ENCODE data around the gene MRPL36. TPM values are rescaled to one million over a fixed set of nuclear protein-coding genes. Genes with fewer than 3 reads are reported as not detected.
A peak's percentile ranks its signal among the peaks of the same experiment; 100 is the strongest.
"Not testable (repeated sequence)": the region's sequence is repeated elsewhere in the genome, so short reads cannot be mapped to it uniquely, and the experiment has no call there.

MRPL36 gene
- 26.7 TPM for total RNA-seq

DNA sequence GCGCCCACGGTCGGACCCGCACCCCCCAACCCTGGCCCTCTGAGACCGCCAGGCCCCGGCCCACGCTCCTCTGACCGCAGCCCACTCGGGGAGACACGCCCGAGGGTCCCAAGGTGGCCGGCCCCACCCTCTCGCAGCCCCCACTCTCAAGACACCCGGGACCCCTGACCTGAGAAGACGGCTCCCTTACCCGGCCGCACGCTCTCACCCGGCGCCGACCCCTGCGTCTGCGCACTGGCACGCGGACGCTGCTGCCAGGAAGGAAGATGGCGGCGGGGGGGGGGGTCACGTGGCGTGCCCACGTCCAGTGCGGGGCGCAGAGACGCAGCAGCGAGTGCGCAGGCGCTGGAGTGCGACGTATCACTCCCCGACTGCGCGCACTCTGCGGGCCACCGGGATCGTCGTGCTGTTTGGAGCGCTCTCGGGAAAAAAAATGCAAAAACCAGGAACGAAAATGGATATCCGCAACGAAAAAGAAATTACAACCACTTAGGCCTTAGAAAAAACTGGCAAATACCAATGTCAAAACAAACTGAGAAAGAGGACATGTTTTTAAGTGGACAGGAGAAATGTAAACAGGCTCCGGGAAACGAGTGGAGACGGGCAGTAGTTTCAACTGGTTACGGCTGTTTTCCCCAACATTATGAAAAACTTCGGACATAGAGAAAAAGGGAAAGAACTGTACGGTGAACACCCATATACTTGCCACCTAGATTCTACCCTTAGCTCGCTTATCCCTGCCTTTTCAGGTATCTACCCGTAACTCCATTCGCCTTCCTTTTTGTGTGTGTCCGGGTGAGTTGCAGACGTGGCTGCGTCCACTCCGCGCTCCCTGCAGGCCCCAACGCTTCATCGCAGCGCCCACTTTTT is at the start of gene MRPL36:
Gene MRPL36 (minus strand): TSS at position 236 of the 870 bp plus-strand sequence. CDS start 902 bp downstream, outside the sequence.
- DNase-seq (ENCODE audit: low read depth in 2 of 3, low spot score in 2 of 3), result peak; percentile 88 to 93 (median 93)

DNA sequence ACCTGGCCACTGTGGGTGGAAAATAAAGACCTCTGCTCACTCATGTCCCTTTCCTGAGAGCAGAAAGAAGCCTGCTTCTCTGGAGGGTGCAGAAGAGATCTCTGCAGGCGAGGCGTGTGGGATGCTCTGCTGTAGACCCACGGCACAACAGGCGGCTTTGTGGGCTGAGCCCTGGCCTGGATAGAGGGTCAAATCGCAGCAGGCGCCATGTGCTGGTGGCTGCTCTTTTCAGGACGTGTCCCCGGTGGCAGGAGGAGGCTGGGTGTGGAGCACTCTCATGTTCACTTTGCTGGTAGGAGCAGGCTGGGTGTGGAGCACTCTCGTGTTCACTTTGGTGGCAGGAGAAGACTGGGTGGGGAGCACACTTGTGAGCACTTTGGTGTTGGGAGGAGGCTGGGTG is 48.0 kb upstream of the MRPL36 start:
- no peak for DNase-seq (ENCODE audit: low read depth in 2 of 3, low spot score in 2 of 3)

DNA sequence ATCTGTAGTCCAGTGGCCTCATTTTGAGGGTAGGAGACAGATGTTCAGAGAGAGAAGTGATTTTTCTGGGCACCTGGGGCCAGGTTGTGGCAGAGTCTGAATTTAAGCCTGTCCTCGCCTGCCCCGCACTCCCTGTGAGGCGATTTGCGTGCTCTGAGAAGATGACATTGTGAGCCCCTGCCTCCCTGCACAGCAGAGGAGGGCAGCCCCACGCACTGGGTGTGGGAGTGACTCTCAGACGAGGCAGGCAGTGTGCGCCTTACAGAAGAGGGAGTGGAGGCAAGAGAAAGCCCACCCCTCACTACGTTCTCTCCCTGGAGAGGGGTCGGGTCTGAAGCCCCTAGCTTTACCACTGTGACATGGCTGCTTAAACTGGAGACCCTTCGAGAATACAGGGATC is 47.4 kb upstream of the MRPL36 start:
- DNase-seq (ENCODE audit: low read depth in 2 of 3, low spot score in 2 of 3), result no peak

DNA sequence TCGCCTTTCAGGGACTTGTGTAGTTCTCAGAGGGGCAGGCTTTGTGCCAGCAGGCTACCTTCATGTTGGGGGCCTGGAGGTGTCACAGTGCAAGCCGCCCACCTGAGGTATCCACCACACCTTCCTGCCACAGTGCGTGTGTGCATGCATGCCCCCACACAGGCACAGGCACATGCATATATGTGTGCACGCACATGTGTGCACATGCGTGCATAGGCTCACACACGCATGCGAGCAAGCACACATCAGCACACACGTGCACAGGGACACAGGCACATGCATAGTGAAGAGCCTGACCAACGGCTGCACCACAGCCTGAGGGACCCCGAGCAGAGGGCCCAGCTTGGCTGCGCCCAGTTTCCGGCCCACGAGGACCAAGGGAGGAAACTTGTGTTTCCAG is 46.9 kb upstream of the MRPL36 start:
- DNase-seq (ENCODE audit: low read depth in 2 of 3, low spot score in 2 of 3), result no peak

DNA sequence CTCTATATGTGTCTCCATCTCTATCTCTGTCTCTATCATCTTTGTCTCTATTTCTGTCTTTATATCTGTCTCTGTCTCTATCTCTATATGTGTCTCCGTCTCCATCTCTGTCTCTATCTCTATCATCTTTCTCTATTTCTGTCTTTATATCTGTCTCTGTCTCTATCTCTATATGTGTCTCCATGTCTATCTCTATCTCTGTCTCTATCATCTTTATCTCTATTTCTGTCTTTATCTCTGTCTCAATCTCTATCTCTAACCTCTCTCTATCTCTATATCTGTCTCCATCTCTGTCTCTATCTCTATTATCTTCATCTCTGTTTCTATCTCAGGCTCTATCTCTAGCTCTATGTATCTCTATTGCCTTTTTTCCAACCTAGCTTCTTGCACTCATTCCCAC is 46.1 kb upstream of the MRPL36 start:
- DNase-seq (ENCODE audit: low read depth in 2 of 3, low spot score in 2 of 3), result no peak

DNA sequence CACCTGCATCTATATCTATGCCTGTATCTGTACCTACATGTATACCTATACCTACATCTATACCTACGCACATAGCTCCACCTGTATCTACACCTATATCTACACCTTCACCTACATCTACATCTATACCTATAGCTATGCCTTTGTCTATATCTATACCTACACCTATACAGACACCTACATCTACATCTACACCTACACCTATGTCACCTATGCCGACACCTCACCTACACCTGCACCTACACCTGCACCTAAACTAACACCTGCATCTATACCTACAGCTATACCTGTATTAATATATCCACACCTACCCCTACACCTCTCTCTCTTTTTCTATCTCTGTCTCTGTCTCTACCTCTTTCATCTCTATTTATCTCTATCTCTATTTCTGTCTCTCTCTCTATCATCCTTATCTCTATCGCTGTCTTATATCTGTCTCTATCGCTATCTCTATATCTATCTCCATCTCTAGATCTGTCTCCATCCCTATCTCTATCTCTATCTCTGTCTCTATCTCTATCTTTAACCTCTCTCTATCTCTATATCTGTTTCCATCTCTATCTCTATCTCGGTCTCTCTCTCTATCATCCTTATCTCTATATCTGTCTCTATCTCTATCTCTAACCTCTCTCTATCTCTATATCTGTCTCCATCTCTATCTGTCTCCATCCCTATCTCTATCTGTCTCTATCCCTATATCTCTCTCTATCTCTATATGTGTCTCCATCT is 45.2 kb upstream of the MRPL36 start:
- DNase-seq (ENCODE audit: low read depth in 2 of 3, low spot score in 2 of 3), result no peak

DNA sequence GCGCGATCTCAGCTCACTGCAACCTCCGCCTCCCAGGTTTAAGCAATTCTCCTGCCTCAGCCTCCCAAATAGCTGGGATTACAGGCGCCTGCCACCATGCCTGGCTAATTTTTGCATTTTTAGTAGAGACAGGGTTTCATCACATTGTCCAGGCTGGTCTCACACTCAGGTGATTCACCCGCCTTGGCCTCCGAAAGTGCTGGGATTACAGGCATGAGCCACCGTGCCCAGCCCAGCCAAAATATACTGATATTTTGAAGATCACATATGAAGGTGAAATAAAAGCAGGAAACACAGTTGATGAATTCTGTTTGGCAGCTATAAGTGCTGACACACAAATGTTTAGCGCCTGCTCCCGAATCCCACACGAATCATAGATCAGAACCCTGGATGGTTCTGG is 44.1 kb upstream of the MRPL36 start:
- DNase-seq (ENCODE audit: low read depth in 2 of 3, low spot score in 2 of 3), result not testable (repeated sequence)

DNA sequence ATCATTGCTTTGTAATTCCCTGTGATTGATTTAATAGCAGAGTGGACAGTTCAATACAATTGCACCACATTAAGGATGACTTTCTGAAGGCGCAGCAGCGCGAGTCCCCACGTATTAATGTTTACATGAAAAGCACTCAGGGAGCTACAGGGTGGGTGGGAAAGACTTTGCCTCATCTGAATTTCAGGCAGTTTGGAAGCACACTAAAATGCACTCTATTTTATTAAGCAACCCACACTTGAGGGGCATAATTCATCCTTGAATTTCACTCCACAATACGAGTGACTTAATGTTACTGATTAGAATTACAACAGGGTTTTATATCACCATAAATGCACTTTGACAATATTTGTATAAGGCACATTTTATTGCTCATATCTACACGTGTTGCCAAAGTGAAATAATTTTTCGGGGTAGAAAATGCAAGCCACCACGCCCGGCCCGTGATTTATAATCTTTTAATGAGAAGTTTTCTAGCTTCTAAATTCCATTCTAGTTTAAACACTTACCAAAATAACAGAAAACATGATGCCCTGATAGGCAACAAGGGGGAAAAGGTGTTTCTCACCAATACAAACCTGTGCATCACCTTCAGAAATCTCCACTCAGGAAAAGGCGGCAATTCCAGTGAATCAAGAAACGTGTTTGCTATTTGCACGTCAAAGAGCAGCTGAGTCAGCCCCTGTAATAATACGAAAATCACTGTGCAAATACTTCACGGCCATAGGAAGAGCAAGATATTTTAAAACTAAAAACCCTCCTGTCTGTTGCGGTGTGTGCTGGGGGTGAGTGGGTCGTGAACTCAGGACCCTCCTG is 42.6 kb upstream of the MRPL36 start:
- DNase-seq (ENCODE audit: low read depth in 2 of 3, low spot score in 2 of 3), result no peak

DNA sequence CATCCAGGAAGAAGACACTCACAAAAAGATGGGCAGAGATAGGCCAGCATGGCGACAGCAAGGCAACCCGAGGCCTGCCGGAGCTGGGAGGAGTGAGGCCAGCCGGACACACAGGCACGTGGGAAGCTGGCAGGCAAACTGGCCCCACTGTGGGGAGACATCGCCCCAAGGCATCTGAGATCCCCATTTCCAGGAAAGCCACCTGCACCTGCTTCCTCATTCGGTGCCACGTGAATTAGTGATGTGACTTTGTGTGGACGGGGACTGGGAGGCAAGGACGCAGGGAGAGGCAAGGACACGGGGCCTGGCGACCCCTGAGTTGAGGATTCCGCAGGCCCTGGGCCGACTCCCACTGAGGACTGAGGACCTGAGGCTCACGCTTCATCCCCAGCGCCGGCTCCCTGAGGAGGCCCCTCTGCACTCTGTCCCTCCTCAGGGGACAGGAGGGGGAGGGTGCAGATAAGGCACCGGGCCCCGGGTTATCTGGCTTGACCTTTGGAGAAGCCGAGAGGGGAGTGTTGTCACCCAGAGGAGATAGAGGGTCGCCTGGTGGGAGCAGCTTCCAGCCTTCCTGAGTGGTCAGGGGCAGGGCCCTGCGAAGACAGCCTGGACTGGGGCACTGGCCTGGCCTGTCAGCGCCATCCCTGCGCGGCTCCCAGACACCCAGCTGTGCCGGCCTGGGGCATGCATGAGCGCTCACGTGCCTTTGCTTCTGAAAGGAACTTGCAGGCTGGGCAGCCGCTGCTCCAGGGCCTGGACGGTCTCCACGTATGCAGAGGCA is 41.3 kb upstream of the MRPL36 start:
- no peak for DNase-seq (ENCODE audit: low read depth in 2 of 3, low spot score in 2 of 3)

DNA sequence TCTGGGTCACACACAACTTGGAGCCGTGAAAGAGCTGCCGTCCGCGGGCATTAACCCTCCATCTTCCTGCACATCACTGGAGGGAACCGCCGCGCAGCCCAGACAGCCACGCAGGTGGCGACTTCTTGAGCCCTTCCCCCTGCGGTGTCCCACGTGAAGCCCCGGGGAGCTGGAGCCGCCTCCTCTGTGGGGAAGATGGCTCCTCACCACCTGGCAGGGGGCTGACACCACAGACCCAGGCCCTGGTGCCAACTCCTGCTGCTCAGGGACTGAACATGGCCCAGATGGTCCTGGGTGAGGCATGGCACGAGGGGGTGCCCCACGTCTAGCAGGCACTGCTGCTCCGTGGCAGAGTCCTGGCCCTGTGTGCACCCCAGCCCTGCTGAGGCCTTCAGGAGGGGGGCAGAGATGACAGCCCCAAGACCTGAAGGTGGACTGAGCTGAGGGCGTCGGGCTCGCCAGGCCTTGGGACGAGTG is 40.5 kb upstream of the MRPL36 start:
- DNase-seq (ENCODE audit: low read depth in 2 of 3, low spot score in 2 of 3), result no peak

DNA sequence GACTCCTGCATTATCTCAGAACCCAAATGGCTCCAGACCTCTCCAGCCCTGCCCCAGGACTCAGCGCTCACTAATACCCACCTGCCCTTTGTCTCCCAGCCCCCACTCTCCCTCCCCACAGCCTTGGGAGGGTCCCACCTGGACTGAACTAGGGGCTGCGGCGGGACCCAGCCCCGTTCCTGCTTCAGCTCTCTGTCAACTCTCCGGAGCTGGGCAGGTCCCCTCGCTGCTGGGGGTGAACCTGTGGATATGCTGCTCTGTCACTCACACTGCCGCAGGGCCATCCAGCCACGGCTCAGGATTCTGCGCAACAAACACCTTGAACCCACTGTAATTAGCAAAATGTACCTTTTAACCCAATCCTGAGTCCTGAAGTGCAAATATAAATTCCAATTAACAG is 38.4 kb upstream of the MRPL36 start:
- no peak for DNase-seq (ENCODE audit: low read depth in 2 of 3, low spot score in 2 of 3)

DNA sequence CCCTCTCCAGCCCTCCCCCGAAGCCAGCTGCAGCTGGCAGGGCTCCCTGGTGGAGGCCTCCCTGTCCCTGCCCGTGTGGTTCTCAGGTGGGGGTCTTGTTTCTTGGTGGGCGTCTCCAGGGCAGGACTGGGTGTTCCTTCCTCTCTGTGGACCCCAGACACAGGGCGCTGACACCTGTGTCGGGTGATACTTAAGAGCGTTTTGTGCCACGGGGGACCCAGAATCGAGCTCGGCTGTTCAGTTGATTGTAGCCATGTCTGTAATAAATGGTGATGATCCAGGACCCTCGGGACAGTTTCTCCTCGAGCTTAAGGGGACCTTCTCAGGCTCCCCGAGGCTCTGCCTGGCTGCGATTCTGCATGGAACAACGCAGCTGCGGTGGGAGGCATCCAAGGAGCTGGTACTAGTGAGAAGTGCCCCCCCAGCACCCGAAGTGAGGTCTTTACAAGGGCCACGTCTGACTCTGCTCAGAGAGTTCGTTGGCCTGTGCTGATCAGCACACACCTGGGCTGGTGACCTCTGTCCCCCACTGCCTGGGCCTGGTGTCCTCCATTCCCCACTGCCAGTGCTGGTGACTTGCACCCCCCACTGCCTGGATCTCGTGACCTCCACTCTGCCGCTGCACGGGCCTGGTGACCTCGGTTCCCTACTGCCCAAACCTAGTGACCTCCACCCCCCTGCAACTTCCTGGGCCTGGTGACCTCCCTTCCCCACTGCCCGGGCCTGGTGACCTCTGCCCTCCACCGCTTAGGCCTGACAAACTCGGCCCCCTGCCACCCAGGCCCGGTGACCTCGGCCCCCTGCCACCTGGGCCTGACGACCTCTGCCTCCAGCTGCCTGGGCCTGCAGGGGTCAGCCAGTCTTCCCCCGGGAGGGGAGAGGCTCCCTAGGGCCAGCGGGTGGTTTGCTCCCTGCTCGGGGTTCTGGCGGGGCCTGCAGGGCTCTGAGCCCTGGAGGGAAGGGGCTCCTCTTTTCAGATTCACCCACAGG is 37.5 kb upstream of the MRPL36 start:
- DNase-seq (ENCODE audit: low read depth in 2 of 3, low spot score in 2 of 3), result no peak

DNA sequence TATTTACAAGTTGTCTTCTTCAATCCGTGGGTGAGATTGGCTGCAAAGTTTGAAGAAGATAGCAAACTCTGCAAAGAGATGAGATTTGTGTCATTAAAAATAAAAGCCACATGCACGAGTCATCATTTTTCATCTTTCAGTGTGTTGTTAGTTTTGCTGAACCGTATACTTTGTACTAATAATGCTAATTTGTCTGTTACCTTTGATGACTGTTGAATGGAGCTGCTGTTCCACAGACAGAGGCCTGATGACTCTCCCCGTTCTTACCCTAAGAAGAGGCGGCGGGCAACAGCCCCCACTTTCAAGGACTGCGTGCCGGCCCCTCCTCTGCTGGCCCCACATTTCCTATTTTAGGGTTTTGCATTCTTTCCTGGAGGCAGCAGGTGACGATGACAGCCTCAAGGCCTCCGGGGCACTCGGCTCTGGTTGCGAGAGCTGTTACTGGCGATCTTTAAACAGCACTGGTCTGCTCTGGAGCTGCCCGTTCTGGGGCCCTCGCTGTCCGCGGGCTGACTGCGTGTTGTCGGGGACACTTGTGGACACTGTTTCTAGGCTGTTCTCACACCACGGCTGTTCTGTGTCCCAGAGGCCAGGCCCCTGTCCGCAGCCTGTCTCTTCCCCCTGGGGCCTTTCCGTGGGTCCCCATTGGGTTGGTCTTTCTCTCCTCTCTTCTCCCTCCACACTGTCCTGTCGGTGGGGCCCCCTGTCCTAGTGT is 36.7 kb upstream of the MRPL36 start:
- DNase-seq (ENCODE audit: low read depth in 2 of 3, low spot score in 2 of 3), result no peak

DNA sequence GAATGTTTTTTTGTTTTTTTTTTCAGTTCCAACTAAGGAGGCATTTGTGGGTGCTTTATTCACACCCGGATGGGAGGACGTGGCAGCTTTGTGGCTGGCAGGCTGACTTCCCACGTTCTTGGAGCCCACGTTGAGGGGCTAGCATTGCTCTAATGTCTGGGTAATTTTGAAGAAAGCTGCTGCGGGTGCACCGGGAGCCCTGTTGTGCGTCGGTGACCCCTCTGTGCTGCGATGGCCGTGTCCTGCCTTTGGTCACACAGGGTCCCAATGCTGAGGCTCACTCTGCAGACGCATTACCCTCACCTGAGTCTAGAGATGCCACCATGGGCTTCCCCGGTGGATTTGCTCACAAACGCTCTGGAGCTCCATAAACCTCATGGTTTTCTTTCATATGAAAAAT is 35.8 kb upstream of the MRPL36 start:
- DNase-seq (ENCODE audit: low read depth in 2 of 3, low spot score in 2 of 3), result no peak

DNA sequence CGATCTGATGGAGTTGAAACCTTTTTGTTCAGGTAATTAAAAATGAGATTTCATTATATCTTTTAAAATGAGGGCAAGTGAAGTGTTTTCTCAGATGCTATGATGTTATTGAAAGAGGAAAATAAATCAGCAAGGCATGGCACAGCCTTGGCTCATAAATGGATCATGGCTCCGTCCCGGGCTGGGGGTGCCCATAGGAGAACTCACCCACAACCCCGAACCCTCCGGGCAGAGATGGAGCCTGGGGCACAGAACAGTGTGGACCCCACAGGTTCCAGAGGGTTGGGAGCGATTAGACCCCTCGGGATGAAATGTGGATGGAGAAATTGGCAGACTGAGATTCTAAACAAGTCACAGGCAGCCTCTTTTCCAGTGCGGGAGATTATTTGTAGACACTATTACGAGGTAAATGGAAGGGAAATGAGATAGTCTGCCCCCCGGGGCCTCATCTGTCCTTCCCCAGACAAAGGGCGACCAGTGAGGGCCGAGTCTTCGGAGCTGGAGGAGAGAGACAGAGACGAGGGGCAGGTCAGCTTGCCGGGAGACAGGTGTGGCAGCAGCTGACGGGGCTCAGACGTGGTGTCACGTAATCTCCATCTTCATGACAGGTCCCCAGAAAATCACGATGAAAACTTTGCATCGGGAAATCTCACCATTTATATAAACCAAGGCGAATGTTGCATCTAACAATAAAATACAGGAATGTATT is 35.2 kb upstream of the MRPL36 start:
- DNase-seq (ENCODE audit: low read depth in 2 of 3, low spot score in 2 of 3), result no peak

DNA sequence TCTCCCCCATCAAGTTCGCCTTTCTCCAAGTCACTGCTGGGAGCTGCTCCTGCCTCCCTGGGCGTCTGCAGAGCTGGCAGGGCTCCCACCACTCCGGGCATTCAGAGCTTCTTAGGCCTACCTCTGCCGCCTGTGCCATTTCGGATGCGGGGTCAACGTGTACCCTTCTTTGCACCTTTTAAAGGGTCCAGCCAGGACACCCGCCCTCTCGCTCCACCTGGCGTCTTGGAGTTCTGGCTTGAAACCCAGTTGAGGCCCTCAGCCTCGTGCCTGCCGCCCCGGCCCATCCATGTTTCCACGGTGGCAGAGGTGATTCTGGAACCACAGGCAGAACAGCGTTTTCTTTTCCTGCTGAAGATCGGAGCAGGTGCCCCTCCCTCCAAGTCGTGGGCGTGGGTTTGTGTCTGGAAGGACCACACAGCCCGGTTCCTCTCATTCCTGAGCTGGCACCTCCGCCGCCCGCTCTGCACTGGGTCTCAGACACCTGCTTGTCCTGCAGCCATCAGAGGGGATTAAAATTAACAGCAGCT is 34.5 kb upstream of the MRPL36 start:
- no peak for DNase-seq (ENCODE audit: low read depth in 2 of 3, low spot score in 2 of 3)

DNA sequence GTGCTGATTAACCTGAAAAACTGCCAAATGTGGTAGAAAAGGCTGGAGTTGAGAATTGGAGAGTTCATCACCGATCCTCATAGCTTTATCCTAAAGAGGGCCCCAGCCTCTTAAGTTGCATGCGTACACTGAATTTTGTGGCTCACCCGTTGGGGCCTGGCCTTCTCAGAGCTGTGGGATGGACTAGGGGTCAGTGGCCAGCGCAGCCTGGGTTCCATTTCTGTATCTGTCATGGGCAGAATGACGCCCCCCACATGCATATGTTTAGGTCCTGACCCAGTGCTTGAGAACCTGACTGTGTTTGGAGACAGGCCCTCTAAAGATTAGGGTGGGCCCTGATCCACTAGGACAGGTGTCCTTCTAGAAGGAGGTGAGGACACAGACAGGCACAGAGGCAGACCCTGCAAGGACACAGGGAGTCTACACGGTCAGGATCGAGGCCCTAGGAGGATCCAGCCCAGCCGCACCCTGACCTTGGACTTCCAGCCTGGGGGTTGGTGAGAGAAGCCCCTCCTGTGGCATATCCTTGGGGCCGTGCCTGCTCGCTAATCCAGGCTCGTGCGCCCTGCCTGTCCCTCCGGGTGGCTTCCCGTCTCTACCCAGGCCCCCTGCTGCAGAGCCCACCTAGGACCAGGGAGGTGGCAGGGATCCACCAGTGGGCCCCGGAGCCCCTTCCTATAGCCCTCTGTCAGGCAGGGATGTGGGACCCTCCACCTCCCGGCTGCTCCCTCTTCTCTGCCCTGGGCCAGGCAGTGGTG is 33.8 kb upstream of the MRPL36 start:
- no peak for DNase-seq (ENCODE audit: low read depth in 2 of 3, low spot score in 2 of 3)
